GM12873 (cell line): ENCODE measurements around the gene PPP2R5B.

Experiments used
- CTCF ChIP-seq: IDR thresholded peaks from 2 replicates; pipeline ENCODE4 v1.5.1; 2012; ENCODE audit warnings: low read depth, mild to moderate bottlenecking, moderate library complexity, low read length, control low read depth; ENCODE audit not compliant: insufficient read depth; ENCODE audit errors: missing control alignments

Gene PPP2R5B

GRCh38 chr11:64926689-64927088 is 2.2 kb downstream of the PPP2R5B start:
- TF ChIP-seq CTCF, result no peak

GRCh38 chr11:64928957-64929356 is 4.5 kb downstream of the PPP2R5B start:
- TF ChIP-seq CTCF, result no peak

- TF ChIP-seq CTCF, result no peak
Measured at GRCh38 chr11:64929625-64930024, 5.1 kb downstream of the PPP2R5B start.

- TF ChIP-seq CTCF, result no peak
Measured at GRCh38 chr11:64930340-64930739, 5.9 kb downstream of the PPP2R5B start.

GRCh38 chr11:64931290-64931689 is 6.8 kb downstream of the PPP2R5B start:
- TF ChIP-seq CTCF, result no peak

GRCh38 chr11:64932324-64932723 is 7.8 kb downstream of the PPP2R5B start:
- TF ChIP-seq CTCF, result no peak

- TF ChIP-seq CTCF, result no peak
Measured at GRCh38 chr11:64933213-64933934, 8.9 kb downstream of the PPP2R5B start.
